Measurements from ENCODE around the gene CD14.
"Not testable (repeated sequence)": the region's sequence is repeated elsewhere in the genome, so short reads cannot be mapped to it uniquely, and the experiment has no call there.

The CD14 gene

DNA sequence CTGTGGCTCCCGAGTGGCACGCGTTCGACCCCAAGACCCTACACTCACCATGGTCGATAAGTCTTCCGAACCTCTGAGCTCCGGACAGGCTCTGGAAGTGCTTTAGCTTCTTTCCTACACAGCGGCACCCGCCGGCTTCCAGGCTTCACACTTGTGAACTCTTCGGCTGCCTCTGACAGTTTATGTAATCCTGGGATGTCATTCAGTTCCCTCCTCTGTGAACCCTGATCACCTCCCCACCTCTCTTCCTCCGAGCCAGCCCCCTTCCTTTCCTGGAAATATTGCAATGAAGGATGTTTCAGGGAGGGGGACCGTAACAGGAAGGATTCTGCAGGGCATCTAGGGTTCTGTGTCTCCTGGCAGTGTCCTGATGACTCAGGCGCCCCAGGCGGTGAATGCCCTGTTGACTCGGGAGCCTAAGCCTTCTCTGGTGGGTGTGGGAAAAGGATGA, at the start of gene CD14:
TSS of gene CD14 (minus strand) at position 155 of the 451 bp plus-strand sequence. CDS start at position 51, 104 bp downstream.
- DNase-seq = peak; percentile 11

DNA sequence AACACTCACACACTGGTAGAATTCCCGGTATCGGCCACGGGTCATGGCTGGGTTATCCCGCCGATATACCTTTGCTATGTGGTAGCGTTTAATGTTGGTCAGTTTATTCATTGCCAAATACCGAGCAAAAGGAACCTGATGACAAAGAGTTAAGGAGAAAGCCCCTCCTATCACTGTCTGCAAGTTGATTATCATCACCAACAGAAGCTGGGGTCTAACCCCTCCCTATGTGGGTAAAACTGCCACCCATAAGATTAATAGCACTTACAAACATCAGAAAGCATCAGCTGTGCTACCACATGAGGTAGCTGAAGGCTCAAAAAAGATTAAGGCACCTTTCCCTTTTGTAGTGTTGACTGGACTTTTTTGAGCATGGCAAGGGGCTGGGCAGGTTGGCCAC, 46.0 kb upstream of the CD14 start:
- no peak for DNase-seq

DNA sequence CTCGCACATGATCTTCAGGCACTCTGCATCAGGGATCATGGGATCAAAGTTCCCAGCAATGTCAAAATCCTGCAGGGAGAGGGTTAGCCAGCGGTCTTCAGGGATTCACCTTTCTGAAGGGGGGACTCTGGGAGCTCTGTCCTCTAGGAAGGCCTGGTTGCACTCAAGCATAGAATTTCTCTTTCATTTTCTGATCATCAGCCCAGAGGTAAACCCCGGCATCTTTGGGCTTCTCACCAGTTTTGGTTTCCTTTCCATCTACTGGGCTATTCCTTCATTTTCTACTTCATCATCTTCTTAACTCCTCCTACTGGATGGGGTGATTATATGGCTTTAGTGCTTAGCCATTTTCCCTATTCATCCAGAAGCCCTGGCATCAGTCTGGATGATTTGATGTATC, 45.0 kb upstream of the CD14 start:
- no peak for DNase-seq

DNA sequence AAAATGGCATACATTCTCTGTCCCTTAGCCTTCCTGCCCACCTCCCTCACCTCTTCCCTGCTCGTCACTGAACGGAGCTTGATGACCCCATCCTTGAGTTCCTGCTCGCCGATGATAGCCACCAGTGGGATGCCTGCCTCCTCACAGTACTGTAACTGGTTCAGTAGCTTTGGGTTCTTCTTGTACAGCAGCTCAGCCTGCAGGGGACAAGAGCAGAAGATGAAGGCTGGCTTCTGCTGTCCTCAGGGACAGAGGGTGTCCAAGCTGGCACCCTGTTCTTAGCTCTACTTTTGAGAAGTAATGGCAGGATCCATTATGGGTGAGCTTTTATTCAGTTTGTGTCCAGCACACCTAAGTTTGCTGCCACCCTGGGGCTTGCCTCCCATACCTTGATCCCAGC, 41.7 kb upstream of the CD14 start:
- DNase-seq = no peak

DNA sequence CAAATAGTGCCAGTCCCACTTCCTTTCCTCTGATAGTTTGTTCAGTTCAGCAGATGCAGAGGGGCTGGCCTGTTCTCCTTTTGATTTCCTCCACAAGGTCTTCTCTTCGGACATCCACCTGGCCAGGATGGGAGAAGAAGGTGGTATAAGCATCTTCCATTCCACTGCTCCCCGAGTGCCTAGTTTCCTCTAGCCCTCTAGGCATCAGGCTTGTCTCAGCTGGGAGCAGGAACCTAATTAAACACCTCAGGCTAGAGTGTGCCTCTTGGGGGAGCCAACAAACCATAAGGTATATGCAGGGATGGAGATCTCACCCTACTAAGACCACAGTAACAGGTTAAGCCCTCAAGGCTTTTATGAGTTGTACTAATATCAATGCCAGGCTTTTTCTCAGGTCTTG, 41.2 kb upstream of the CD14 start:
- no peak for DNase-seq

DNA sequence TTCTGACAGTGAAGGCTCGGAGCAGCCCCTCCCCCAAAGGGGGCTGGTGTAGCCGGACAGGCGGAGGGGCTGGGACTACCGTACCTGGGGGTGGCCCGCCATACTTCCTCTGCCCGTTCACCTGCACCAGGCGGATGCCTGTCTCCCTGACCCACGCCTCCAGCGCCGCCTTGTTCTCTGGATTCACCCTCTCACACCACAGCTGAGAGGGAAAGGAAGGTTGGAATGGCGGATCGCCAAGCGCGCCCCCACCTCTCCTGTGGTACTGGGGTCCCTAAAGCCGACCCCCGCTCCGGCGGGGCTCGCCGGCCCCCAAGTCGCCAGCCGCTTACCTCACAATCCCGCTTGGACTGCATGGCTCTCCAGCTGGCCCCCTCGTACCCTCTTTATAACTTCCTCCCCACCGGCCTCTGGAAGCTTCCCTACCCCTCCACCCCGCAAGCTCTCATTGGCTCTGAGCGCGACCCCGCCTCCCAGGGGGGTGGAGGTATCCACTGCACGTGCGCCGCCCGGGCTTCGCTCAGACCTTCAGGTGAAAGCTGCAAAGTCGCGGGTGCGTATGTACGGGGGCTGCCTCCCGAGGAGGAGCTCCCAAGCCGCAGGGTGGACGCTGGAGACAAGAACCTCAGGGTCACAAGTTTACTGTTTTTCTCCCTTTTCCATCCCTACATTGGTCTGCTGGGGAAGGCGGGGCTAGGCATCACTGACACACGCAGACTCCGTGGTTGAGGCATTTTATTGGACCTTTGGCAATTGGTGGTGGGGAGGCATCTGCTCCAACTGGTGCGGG, 40.4 kb upstream of the CD14 start, which contains the start of gene DND1:
TSS of gene DND1 (minus strand) at position 390 of the 790 bp plus-strand sequence. CDS start at position 356, 34 bp downstream.
- DNase-seq = no peak

DNA sequence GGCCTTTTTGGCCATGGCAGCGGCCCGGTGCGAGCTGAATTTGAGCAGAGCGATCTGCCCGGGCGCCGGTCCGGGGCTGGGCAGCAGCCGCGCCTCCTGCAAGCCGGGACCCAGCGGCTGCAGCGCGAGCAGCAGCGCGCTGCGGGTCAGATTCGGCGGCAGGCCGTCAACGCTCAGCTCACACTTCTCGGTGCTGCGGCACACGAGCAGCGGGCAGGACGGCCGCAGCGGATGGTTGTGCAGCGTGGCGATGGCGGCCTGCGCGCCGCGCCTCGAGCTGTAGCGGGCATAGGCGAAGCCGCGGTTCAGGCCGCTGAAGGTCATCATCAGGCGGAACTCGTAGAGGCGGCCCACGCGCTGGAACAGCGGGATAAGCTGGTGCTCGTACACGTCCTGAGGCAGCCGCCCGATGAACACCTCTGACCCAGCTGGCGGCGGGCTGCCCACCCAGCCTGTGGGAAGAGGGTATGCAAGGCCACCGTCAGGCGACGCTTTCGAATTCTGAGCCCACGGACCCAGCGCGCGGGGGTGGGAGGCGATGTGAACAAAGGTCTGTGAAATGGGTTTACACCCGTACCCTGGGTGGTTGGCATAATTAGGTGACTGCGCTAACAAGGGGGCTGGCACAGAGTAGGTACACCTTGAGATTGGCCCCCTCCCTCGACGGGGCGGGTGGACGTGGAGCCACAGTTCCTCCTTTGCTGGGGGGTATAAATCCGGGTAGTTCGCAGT, 39.6 kb upstream of the CD14 start:
- no peak for DNase-seq

DNA sequence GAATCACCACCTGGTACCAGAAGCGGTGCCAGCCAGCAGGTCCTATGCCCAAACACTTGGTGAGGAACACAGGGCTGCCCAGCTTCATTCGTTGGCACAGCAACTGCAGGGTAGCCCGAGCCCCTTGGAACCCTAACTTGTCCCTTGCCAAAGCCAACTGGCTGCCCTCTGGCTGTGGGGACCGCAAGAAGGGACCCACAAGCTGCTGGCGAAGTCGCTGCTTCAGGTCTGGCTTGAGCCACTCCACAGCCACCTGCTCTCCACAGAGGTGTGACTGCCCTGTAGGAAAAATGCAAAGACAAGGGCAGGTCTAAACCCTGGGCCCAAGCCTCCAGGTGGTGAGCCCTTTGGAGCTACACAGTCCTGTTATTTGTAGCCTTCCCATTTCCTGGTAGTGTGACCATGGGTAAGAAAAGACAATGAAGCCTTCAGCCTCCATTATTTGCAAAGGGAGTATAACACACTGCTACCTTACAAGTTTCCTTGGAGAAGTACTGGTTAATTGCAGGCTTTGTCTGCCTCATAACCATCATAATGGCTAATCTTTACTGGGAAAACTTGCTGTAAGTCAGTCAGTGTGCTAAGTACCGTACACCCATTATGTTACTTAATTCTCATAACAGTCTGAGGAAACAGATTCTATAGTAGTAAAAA, 38.6 kb upstream of the CD14 start:
- DNase-seq = no peak

DNA sequence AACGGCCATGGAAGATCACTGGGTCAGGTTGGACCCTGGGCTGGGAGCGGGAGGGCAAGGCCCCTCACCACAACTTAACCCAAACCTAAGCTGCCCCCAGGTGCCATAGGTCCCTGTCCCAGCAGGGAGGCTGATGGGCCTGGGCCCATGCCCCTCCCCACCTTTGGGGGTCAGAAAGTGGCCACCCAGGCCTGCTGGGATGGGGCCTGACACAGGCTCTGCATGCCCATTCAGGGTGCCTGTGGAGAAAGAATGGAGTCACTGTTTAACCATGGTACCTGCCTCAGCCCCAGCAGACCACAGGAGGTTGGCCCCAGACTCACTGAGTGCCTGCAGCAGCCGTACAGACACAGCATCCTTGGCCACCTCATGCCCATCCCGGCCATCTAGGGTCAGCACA, 38.1 kb upstream of the CD14 start:
- DNase-seq = not testable (repeated sequence)

DNA sequence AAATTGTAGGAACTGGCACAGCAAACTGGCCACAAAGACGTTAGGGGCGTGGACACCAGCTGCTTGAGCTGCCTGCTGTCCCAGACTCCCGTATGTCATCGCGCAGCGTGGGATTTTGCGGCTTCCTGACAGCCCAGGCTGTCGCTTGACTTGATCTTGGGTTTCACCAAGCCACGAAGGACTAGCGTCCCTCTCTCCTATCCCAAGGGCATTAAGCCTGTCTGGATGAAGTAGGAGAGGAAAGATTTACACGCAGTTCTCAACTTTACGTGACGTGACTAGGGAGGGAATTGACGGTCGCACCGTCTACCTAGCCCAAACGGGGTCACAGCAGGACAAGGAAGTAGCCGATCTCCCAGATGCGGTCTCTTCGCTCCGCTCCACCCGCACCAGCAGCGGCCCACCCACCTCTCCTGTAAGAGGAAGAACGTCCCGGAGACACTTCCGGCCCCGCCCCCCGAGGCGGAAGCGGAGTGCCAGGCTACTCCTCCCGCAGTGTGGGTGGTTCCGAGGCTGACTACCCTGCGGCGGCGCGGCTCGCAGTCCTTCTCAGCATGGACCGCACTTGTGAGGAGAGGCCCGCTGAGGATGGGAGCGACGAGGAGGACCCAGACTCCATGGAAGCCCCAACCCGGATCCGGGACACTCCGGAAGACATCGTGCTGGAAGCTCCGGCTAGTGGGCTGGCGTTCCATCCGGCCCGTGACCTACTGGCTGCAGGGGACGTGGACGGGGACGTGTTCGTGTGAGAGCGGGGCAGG, 31.6 kb upstream of the CD14 start, which contains the start of gene WDR55:
TSS of gene WDR55 (plus strand) at position 546 of the 761 bp plus-strand sequence. CDS start at position 555, 9 bp downstream.
- peak; percentile 97 for DNase-seq

DNA sequence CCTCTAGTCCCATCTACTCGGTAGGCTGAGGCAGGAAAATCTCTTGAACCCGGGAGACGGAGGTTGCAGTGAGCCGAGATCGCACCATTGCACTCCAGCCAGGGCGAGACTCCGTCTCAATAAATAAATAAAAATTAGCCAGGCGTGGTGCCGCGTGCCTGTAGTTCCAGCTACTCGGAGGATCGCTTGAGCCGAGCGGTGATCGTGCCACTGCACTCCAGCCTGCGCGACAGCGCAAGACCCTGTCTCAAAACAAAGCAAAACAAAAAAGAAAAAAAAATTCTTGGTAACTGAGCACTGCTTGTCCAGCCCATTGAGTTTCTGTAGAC, 31.0 kb upstream of the CD14 start:
- no peak for DNase-seq

DNA sequence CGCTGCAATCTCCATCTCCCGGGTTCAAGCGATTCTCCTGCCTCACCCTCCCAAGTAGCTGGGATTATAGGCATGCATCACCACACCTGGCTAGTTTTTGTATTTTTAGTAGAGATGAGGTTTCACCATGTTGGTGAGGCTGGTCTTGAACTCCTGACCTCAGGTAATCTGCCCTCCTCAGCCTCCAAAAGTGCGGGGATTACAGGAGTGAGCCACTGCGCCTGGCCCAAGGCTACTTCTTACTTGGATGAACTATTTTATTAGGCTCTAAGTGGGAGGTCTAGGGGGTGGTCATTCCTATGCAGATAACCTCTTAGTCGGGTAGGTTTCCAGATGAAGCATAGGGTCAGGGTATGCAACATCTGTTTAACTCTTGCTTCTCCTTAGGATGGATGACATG, 27.4 kb upstream of the CD14 start:
- not testable (repeated sequence) for DNase-seq

DNA sequence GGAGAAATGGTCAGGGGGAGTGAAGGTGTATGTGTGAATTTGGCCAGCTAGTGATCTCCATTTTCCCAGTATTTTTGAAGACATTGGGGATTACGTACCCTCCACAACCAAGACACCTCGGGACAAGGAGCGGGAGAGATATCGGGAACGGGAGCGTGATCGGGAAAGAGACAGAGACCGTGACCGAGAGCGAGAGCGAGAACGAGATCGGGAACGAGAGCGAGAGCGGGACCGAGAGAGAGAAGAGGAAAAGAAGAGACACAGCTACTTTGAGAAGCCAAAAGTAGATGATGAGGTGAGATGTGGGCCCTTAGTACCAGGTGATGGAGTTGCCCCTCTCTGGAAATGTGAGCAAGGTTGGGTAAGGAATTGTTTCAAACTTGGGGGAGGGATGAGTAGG, 25.9 kb upstream of the CD14 start:
- DNase-seq = no peak

DNA sequence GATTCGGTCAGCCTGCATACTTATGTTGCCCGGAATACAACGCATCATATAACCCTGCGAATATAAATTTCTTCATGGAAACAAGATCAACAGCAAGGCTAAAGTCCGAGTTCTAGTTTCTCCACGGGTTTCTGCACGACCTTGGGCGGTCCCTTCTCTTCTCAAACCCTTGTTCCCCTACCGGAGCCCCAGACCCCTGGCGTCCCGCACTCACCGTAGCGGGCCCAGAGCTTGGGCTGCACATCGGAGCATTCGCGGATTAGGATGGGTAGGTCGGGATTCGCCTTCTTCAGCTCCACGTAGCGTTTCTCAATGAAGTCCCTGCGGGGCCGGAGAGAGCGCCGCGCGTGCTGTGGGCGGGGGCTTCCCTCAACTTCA, 14.1 kb upstream of the CD14 start:
- DNase-seq = no peak

DNA sequence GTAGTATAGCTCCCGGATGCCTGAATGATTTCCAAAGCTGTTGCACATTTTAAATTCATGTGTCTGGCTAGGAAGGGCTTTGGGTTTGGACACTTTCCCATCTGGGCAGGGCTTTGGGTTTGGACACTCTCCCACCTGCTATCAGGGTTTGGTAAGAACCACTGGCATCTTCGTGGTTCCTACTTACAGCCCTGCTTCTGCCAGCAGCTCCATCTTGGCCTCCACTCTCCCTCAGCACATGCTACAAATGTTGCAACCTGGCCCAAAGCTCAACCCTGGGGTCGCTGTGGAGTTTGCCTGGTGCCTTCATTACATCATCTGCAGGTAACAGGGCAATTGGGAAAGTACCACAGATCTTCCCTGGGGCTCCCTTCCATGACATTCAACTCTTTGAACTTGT, 9.7 kb upstream of the CD14 start:
- DNase-seq = no peak

DNA sequence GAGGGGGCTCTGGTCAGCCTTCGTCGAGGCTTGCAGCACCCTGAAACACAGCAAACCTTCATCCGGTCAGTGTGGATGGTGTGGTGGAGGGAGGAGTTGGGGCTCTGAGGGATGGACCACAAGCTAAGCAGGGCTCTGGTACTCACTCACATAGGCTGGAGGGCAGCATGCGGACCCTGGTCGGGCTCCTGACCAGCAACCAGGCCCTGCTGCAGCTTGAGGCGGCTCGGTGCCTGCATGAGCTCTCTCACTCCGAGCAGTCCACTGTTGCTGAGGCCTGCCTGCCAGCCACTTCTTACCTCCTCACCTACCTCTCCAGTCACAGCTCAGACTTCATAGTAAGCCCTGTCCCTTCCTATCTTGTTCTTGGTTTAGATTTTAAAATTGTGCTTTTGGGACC, 8.7 kb upstream of the CD14 start:
- no peak for DNase-seq

DNA sequence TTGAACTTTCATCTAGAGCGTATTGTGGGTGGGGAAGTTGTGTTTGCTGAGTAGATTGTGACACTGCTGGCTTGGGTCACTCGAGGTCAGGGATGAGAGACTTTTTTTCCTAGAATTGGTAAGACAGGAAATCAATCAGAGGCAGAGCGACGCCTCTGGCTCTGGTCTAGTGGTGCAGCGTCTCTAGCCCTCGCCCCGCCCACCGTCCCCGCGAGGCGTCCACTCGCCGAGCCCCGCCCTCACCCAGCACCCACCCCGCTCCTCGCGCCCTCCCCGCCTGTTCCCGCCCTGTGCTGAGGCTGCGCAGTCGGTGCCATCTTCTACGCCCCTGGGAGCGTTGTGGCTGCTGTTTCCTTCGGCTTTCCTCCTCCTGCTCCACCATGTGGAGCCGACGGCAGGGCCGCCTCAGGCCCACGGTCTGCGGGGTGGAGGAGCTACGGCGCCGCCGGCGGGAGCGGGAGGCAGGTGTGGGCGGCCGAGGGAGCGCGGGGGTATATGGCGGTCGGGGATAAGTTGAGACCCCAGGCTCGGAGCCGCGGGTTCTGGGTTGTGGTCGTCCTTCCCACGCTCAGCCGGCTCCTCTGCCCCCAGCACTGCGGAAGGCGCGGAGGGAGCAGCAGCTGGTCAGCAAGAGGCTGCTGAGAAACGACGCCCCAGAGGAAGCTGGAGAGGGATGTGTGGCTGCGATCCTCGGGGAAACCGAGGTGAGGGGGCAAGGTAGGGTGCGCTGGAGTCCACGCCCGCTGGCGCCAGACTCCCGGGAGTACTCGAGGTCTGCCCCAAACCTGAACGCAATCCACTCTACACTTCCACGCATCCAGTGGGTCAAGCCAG, 6.4 kb upstream of the CD14 start, which contains the start of gene TMCO6:
TSS of gene TMCO6 (plus strand) at position 304 of the 834 bp plus-strand sequence. CDS start at position 381, 77 bp downstream.
- peak; percentile 97 for DNase-seq

DNA sequence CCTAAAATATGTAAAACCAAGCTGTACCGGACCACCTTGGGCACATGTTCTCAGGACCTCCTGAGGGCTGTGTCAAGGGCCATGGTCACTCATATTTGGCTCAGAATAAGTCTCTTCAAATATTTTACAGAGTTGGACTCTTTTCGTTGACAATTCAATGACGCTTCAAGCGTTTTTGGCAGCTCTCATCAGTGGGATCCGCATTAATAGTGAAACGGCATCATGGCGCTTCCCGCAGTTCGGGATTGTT, 5.8 kb upstream of the CD14 start:
- DNase-seq = not testable (repeated sequence)

DNA sequence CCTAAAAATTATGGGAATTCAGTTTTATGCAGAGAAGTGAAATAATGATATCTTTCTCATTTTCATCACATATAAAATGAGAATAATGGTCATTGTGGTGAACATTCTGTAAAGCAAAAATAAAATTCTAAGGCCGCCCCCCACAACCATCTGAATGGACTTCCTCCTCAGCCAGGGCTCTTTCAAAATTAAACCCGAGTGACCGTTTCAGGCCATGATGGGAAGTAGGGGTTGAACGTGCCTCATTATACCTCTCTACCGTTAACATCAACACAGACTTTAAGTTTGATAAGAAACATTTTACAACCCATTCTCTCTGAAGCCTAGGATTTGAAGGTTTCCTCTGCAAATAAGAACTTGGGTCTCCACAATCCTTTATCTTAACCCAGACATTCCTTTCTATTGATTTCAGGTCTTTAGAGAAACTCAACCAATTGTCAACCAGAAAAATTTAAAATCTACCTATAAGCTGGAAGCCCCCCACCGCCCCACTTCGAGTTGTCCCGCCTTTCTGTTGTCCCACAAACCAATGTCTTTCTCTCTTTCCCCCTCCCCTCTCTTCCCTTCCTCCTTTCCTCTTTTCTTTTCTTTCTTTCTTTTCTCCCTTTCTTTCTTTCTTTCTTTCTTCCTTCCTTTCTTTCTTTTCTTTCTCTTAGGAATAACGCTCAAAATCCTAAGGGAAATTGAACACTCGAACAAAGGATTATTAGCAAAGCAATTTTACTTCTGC, 4.6 kb upstream of the CD14 start:
- DNase-seq = no peak

DNA sequence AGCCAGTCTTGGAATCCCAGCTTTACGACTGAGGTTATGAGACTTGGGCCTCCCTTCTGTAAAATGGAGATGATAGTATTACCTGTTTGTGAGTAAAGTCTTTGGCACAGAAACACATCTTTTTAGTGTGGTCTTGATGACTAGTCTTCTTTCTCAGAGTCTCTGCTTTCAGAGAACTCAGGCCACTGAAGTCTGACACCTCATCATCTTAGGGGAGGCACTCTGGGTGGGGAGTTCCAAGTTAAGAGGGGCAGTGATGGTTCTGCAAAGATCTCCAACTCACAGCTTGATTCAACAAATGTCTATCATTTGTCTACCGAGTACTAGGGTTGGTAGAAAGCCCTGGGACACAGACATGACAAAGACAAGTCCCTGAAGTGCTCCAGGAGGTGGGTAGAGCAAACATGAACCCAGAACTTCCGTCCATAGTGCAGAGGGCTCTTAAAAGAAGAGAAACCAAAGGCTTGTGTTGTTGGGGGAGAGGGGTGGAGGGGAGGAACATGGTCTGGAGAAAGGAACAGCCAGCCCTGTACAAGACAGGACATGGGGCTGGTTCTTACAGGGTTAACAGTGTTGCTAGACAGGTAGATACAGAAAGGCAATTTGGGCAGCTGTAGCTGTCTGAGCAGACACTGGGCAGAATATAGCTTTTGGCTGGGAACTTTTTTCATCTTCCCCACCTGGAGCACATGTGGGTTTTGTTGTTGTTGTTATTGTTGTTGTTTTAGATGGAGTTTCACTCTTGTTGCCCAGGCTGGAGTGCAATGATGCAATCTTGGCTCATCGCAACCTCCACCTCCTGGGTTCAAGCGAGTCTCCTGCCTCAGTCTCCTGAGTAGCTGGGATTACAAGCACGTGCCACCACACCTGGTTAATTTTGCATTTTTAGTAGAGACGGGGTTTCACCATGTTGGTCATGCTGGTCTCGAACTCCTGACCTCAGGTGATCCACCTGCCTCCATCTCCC, 2.6 kb upstream of the CD14 start:
- no peak for DNase-seq
